ENCODE data around the gene SLC52A1. TPM values are rescaled to one million over a fixed set of nuclear protein-coding genes. Genes with fewer than 3 reads are reported as not detected.

Gene SLC52A1
- total RNA-seq, 4 donors from 2014 or later: 0.55 TPM; not detected in 3

DNA sequence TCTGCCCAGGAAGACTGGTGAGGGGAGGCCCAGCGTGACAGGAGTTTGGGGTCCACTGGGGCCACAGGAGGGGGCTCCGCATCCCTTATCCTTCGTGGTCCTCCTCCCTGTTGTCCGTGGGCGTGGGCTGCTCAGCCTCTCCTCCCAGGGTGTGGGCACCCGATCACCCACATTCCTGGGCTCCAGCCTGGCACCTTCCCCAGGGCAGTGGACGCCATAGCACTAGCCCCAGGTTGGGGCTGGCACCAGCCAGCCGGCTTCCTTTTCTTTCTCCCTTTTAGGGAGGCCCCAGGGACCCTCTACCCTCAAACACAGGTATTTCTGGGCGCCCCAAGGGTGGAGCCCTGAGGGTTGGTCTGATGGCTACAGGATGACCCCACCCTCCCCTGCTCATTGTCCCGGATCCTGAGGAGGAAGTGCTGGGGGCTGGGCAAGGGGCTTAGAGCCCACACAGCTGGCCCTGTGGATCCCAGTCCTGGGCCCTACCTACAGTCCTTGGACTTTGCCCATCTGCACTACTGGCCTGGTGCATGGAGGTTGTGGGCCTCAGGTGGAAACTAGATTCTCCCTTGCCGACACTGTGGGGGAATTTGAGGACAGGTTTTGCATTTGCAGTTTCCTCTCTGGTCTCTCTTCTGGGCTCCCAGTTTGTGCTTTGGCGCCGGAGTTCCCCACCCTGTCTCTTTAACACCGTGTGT lies 36.3 kb downstream of the SLC52A1 start:
- Histone ChIP-seq H3K4me3 (peak overlapping the region; percentile 78 to 93), H3K27ac (peak overlapping the region; percentile 94), H3K27me3 (no peaks in the 10 kb centered on the region), H3K4me1 (peaks cover 9 to 18% of the 10 kb centered on the region in 2 donors), H3K9me3 (no peaks in the 10 kb centered on the region), H3K36me3 (no peaks in the 10 kb centered on the region)
- peak in 1 of 2 donors; percentile 27 for DNase-seq
- intact Hi-C loops (cut with DNase I; ENCODE audit: low total_unique reads): no loop called here
- TF ChIP-seq, protein P1, sequence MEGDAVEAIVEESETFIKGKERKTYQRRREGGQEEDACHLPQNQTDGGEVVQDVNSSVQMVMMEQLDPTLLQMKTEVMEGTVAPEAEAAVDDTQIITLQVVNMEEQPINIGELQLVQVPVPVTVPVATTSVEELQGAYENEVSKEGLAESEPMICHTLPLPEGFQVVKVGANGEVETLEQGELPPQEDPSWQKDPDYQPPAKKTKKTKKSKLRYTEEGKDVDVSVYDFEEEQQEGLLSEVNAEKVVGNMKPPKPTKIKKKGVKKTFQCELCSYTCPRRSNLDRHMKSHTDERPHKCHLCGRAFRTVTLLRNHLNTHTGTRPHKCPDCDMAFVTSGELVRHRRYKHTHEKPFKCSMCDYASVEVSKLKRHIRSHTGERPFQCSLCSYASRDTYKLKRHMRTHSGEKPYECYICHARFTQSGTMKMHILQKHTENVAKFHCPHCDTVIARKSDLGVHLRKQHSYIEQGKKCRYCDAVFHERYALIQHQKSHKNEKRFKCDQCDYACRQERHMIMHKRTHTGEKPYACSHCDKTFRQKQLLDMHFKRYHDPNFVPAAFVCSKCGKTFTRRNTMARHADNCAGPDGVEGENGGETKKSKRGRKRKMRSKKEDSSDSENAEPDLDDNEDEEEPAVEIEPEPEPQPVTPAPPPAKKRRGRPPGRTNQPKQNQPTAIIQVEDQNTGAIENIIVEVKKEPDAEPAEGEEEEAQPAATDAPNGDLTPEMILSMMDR (IDR thresholded peaks at IDR 0.05): no peak
- TF ChIP-seq POLR2A (IDR thresholded peaks at IDR 0.05): no peak

DNA sequence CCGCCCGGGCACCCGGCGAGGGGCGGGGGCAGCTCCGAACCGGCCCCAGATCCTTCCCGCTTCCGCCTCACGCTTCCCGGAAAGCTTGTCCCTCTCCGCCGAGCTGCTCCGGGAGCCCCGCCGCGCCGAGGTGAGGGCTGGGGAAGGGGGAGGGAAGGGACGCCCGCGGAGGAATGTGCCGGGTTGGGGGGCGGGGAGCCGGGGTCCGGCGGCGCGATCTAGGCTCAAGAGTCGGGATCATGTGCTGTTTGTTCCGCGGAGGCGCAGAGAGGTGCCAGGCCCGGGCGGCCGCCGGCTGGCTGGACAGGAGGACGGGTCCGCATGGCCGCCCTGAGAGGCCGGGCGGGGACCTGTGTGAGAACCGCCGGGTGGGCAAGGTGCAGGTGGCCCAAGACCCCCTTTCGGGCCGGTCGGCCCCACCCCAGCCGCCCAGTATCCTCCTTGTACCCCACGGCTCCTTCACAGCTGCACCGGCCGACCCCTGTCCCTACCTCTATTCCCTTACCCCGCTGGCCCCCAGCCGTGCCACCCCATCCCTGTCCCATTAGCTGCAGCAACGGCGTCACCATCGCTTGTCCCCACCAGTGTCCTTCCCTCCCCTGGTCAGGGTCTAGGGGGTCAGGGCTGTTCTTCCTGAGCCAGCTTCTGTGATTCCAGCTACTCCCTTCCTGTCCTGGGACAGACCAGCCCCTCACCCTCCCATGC lies 37.0 kb downstream of the SLC52A1 start:
- H3K4me1 ChIP-seq: peaks cover 9 to 18% of the 10 kb centered on the region in 2 donors
- intact Hi-C loops (cut with DNase I; ENCODE audit: low total_unique reads): no loop called here
- DNase-seq: peak in 1 of 2 donors; percentile 46

DNA sequence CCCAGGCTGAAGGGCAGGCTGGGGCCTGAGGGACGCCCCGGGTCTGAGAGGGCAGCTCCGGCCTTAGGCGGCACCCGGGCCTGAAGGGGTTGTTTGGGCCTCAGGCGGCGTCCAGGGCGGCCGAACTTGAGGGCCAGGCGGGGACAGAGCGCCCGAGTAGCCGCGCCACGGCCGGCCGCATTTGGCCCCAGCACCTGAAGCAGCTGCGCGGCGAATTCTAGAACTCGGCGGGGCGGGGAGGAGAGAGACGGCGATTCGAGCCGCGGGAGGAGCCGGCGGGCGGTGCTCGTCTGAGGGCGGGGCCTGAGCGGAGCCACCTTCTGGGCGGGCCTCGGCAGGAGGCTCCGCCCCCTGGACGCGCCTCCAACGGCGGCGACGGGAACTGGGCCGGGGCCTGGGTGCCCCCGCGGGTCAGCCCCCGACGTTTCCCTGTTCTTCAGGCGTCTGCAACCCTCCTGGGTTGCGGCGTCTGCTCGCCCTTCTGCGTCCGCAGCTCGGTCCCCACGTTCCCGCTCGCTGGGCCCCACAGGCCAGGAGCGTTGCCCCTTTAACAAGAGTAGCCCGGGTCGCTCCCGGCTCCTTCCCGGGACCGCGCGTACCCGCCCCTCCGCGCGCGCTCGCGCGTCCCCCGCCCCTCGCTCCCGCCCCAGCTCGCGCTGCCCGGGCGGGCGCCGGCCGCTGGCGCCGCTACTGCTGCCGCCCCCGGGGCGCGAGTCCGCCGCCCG lies 37.8 kb downstream of the SLC52A1 start, which contains the start of the genes INCA1 and KIF1C:
Gene INCA1, minus strand, starts transcription at position 221 of the 725 bp plus-strand sequence. CDS start 3,085 bp downstream, outside the sequence.
Gene KIF1C, plus strand, starts transcription at position 649 of the 725 bp plus-strand sequence. CDS start 2,297 bp downstream, outside the sequence.
- H3K9me3 ChIP-seq: no peaks in the 10 kb centered on the region
- peak; percentile 79 to 85 for TF ChIP-seq POLR2A (IDR thresholded peaks at IDR 0.05)
- TF ChIP-seq, protein P1 (IDR thresholded peaks at IDR 0.05): peak in 2 of 4 experiments; percentile 19 to 46
- peak within 1 kb of the TSS; percentile 94 for H3K27ac ChIP-seq
- peak; percentile 92 to 95 for DNase-seq
- H3K4me3 ChIP-seq: peak within 1 kb of the TSS; percentile 78 to 93
- H3K36me3 ChIP-seq: no peaks in the 10 kb centered on the region
- peaks cover 9 to 18% of the 10 kb centered on the region in 2 donors for H3K4me1 ChIP-seq
- intact Hi-C loops (cut with DNase I; ENCODE audit: low total_unique reads): no loop called here
- no peaks in the 10 kb centered on the region for H3K27me3 ChIP-seq

More for the DNA sequence above, 37.0 kb downstream of the SLC52A1 start:
- H3K36me3 ChIP-seq: no peaks in the 10 kb centered on the region
- H3K27me3 ChIP-seq: no peaks in the 10 kb centered on the region
- no peaks in the 10 kb centered on the region for H3K9me3 ChIP-seq
- H3K27ac ChIP-seq: peak overlapping the region; percentile 94
- peak overlapping the region; percentile 78 to 93 for H3K4me3 ChIP-seq
- TF ChIP-seq, protein P1 (IDR thresholded peaks at IDR 0.05): no peak
- peak in 1 of 2 donors; percentile 23 for TF ChIP-seq POLR2A (IDR thresholded peaks at IDR 0.05)

DNA sequence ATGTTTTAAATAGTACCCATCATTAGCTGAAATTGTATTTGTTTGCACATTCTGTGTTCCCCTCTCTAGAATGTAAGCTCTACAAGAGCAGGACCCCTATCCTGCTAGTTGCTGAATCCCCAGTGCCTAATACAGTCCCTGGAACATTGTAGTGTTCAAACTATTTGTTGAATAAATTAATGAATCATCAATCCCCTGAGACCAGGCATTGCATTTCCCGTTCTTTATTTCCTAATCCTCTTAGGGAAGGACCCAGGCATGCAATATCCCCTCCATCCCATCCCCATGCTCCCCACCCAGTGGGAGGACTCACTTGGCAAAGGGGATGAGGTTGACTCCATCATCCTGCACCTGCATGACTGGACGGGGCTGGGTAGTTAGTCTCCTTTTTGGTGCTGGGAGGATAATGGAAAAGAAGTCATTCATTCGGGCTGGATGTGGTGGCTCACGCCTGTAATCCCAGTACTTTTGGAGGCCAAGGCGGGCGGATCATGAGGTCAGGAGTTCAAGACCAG lies 41.1 kb downstream of the SLC52A1 start:
- no peak for TF ChIP-seq POLR2A (IDR thresholded peaks at IDR 0.05)
- TF ChIP-seq, protein P1 (IDR thresholded peaks at IDR 0.05): no peak

More for the DNA sequence above, 41.1 kb downstream of the SLC52A1 start:
- no peak for DNase-seq
- Histone ChIP-seq H3K27ac (no peak overlapping the region), H3K27me3 (no peaks in the 10 kb centered on the region), H3K4me1 (peaks cover 1 to 8% of the 10 kb centered on the region in 2 donors), H3K36me3 (no peaks in the 10 kb centered on the region), H3K9me3 (no peaks in the 10 kb centered on the region), H3K4me3 (no peak overlapping the region)
- intact Hi-C loops (cut with DNase I; ENCODE audit: low total_unique reads): no loop called here

Measured in uterus (tissue), 4 donors.